Activated CD8-positive, alpha-beta memory T cell treated with anti-CD3 and anti-CD28 coated beads for 24 hours (primary cell): Measurements from ENCODE around the gene ROR1.
"Not testable (repeated sequence)": the region's sequence is repeated elsewhere in the genome, so short reads cannot be mapped to it uniquely, and the experiment has no call there.

Experiments
- DNase-seq: peaks from one replicate; pipeline ENCODE4 v3.0.0-alpha.2; 2020

ROR1 gene

GRCh38 chr1:63794939-63795378, 21.1 kb downstream of the ROR1 start:
- DNase-seq: no peak

- DNase-seq: no peak
These were observed 21.6 kb downstream of the ROR1 start for GRCh38 chr1:63795455-63795854.

- DNase-seq: no peak
These were observed 23.4 kb downstream of the ROR1 start for GRCh38 chr1:63797056-63797726.

GRCh38 chr1:63798284-63798683, 24.5 kb downstream of the ROR1 start:
- no peak for DNase-seq

GRCh38 chr1:63799307-63799706, 25.5 kb downstream of the ROR1 start:
- DNase-seq: no peak

GRCh38 chr1:63799820-63800219, 26.0 kb downstream of the ROR1 start:
- DNase-seq: no peak

GRCh38 chr1:63802109-63802508, 28.3 kb downstream of the ROR1 start:
- no peak for DNase-seq

GRCh38 chr1:63804829-63805484, 31.1 kb downstream of the ROR1 start:
- DNase-seq: no peak

- no peak for DNase-seq
These were observed 33.2 kb downstream of the ROR1 start for GRCh38 chr1:63807046-63807445.

GRCh38 chr1:63810936-63811469, 37.2 kb downstream of the ROR1 start:
- DNase-seq: no peak

GRCh38 chr1:63812071-63812700, 38.4 kb downstream of the ROR1 start:
- DNase-seq: no peak

- no peak for DNase-seq
These were observed 40.0 kb downstream of the ROR1 start for GRCh38 chr1:63813829-63814277.

- not testable (repeated sequence) for DNase-seq
These were observed 42.5 kb downstream of the ROR1 start for GRCh38 chr1:63816217-63816815.

- no peak for DNase-seq
These were observed 43.4 kb downstream of the ROR1 start for GRCh38 chr1:63817152-63817667.

- no peak for DNase-seq
These were observed 43.9 kb downstream of the ROR1 start for GRCh38 chr1:63817700-63818099.

GRCh38 chr1:63818567-63819325, 44.9 kb downstream of the ROR1 start:
- no peak for DNase-seq

- DNase-seq: no peak
These were observed 46.0 kb downstream of the ROR1 start for GRCh38 chr1:63819795-63820194.

- no peak for DNase-seq
These were observed 47.5 kb downstream of the ROR1 start for GRCh38 chr1:63821091-63822005.

GRCh38 chr1:63822540-63822939, 48.7 kb downstream of the ROR1 start:
- no peak for DNase-seq

- DNase-seq: no peak
These were observed 50.6 kb downstream of the ROR1 start for GRCh38 chr1:63824451-63824850.

GRCh38 chr1:63825111-63825510, 51.3 kb downstream of the ROR1 start:
- no peak for DNase-seq
